Activated CD4-positive, alpha-beta T cell treated with anti-CD3 and anti-CD28 coated beads, Interleukin-2, amount 50 U/mL, for 48 hours (primary cell): ENCODE data around the gene NEK6.

Experiments
- DNase-seq, 2 experiments: peaks; one replicate each; pipeline ENCODE4 v3.0.0-alpha.2; 2020

Gene NEK6

GRCh38 chr9:124257844-124258606, at the start of gene NEK6:
Gene NEK6, plus strand, starts transcription at chr9:124257949. Its CDS starts 44,016 bp downstream, at chr9:124301965.
- DNase-seq, result peak; percentile 20 to 32

GRCh38 chr9:124208571-124208970, 49.2 kb upstream of the NEK6 start:
- DNase-seq, result peak in 1 of 2 experiments; percentile 46

- DNase-seq, result no peak
Measured at GRCh38 chr9:124209279-124209678, 48.5 kb upstream of the NEK6 start.

- no peak for DNase-seq
Measured at GRCh38 chr9:124209774-124210173, 48.0 kb upstream of the NEK6 start.

- peak; percentile 49 to 64 for DNase-seq
Measured at GRCh38 chr9:124210697-124211096, 47.1 kb upstream of the NEK6 start.

GRCh38 chr9:124212381-124213050, 45.2 kb upstream of the NEK6 start:
- DNase-seq, result no peak

- no peak for DNase-seq
Measured at GRCh38 chr9:124213396-124213795, 44.4 kb upstream of the NEK6 start.

- no peak for DNase-seq
Measured at GRCh38 chr9:124214116-124214515, 43.6 kb upstream of the NEK6 start.

- no peak for DNase-seq
Measured at GRCh38 chr9:124214596-124215367, 43.0 kb upstream of the NEK6 start.

GRCh38 chr9:124215368-124215910, 42.3 kb upstream of the NEK6 start:
- no peak for DNase-seq

GRCh38 chr9:124215956-124216355, 41.8 kb upstream of the NEK6 start:
- DNase-seq, result no peak

- DNase-seq, result peak; percentile 65 to 73
Measured at GRCh38 chr9:124216474-124217176, 41.1 kb upstream of the NEK6 start.

GRCh38 chr9:124217836-124218437, 39.8 kb upstream of the NEK6 start:
- no peak for DNase-seq

GRCh38 chr9:124218438-124218982, 39.2 kb upstream of the NEK6 start:
- peak; percentile 53 to 65 for DNase-seq

- no peak for DNase-seq
Measured at GRCh38 chr9:124218987-124219461, 38.7 kb upstream of the NEK6 start.

- no peak for DNase-seq
Measured at GRCh38 chr9:124220946-124221451, 36.8 kb upstream of the NEK6 start.

GRCh38 chr9:124221676-124222075, 36.1 kb upstream of the NEK6 start:
- no peak for DNase-seq

- no peak for DNase-seq
Measured at GRCh38 chr9:124222109-124222508, 35.6 kb upstream of the NEK6 start.

- DNase-seq, result no peak
Measured at GRCh38 chr9:124222918-124223720, 34.6 kb upstream of the NEK6 start.

GRCh38 chr9:124225945-124226344, 31.8 kb upstream of the NEK6 start:
- no peak for DNase-seq

GRCh38 chr9:124228516-124228915, 29.2 kb upstream of the NEK6 start:
- no peak for DNase-seq
